Brain microvascular endothelial cell (primary cell): ENCODE results near the gene TP53.

ENCODE experiments used
- DNase-seq: peaks from one replicate; pipeline ENCODE4 v3.0.0-alpha.2; 2020
- H3K27ac ChIP-seq: fragments of 250-450 bp; sonication (Bioruptor Pico); 2 replicates; pipeline ENCODE4 v1.5.1; 2020; ENCODE audit warnings: mild to moderate bottlenecking, moderate library complexity
- H3K27me3 ChIP-seq: fragments of 250-450 bp; sonication (Bioruptor Pico); replicated peaks from 2 replicates; pipeline ENCODE4 v1.5.1; 2020; ENCODE audit warnings: mild to moderate bottlenecking
- H3K36me3 ChIP-seq: fragments of 250-450 bp; sonication (Bioruptor Pico); replicated peaks from 2 replicates; pipeline ENCODE4 v1.5.1; 2020; ENCODE audit warnings: mild to moderate bottlenecking
- H3K4me3 ChIP-seq: 2 replicates; pipeline ENCODE4 v1.5.1; 2011; ENCODE audit warnings: low read depth, mild to moderate bottlenecking, control low read depth, low read length, moderate library complexity
- CTCF ChIP-seq: IDR thresholded peaks from 2 replicates; pipeline ENCODE4 v1.5.1; 2011; ENCODE audit warnings: low read depth, mild to moderate bottlenecking, moderate library complexity, low read length, control low read depth, inconsistent platforms; ENCODE audit errors: missing control alignments
- in situ Hi-C: cut with HindIII; loops from 2 replicates; pipeline ENCODE4 v1.10.0; 2017; ENCODE audit warnings: low sequenced_read_pairs, low pct_ligation_motif_present

The TP53 gene

GRCh38 chr17:7618608-7619007, 68.7 kb downstream of the TP53 start:
- in situ Hi-C loops = no loop called here
- no peak overlapping the region for H3K27ac ChIP-seq
- no peaks in the 10 kb centered on the region for H3K27me3 ChIP-seq
- DNase-seq = no peak
- H3K36me3 ChIP-seq = no peaks in the 10 kb centered on the region
- no peak overlapping the region for H3K4me3 ChIP-seq
- TF ChIP-seq CTCF = no peak
